GM23338 (cell line): ENCODE results near the gene ZNF830.

Experiments used
- CTCF ChIP-seq, 2 experiments: fragments of 200-600 bp in 1 of 2; sonication (generic) in 1 of 2; conservative IDR thresholded peaks; 2 replicates each; pipeline versions ENCODE4 v1.5.1 to v1.6.1; 2016 to 2017; ENCODE audit warnings: antibody characterized with exemption in 2 of 2, low read depth in 2 of 2, mild to moderate bottlenecking in 2 of 2, moderate library complexity in 1 of 2
- EZH2 ChIP-seq: fragments of 200-600 bp; sonication (generic); IDR thresholded peaks from one replicate; pipeline ENCODE4 v1.8.0; 2017; ENCODE audit warnings: antibody characterized with exemption, mild to moderate bottlenecking, low read depth; ENCODE audit not compliant: unreplicated experiment
- EZH2phosphoT487 ChIP-seq: fragments of 200-600 bp; sonication (generic); IDR thresholded peaks from one replicate; pipeline ENCODE4 v1.8.1; 2018; ENCODE audit warnings: antibody characterized with exemption; ENCODE audit not compliant: unreplicated experiment
- JUNB ChIP-seq: IDR thresholded peaks from one replicate; pipeline ENCODE4 v1.6.1; 2016; ENCODE audit warnings: antibody characterized with exemption; ENCODE audit not compliant: unreplicated experiment
- POLR2AphosphoS5 ChIP-seq: IDR thresholded peaks from 2 replicates; pipeline ENCODE4 v1.6.1; 2016; ENCODE audit warnings: antibody characterized with exemption, low read depth

- TF ChIP-seq CTCF (conservative IDR thresholded peaks at IDR 0.05; ENCODE audit: low read depth in 2 of 2) (no peak), POLR2AphosphoS5 (no peak), JUNB (no peak), EZH2phosphoT487 (no peak), EZH2 (no peak)
Observed at GRCh38 chr17:34917381-34917780, 44.0 kb upstream of the ZNF830 start.
